HG03025 (cell line): ENCODE measurements around the gene POC1A.

ENCODE experiments used
- ATAC-seq: cut with Tn5 transposase; IDR thresholded peaks from one replicate; pipeline ENCODE4 v1.9.1; 2021; ENCODE audit warnings: mild to moderate bottlenecking, moderate library complexity; ENCODE audit not compliant: unreplicated experiment, low FRiP score

The POC1A gene

DNA sequence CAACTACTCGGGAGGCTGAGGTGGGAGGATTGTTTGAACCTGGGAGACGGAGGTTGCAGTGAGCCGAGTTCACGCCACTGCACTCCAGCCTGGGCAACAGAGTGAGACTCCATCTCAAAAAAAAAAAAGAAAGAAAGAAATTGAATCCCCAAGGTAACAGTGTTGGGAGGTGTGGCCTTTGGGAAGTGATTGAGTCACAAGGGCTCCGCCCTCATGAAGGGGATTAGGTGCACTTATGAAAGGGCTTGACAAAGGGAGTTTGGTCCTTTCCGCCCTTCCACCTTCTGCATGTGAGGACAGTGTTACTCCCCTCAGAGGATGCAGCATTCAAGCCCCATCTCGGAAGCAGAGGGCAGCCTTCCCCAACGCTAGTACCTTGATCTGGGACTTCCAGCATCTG, 21.3 kb downstream of the POC1A start:
- no peak for ATAC-seq

DNA sequence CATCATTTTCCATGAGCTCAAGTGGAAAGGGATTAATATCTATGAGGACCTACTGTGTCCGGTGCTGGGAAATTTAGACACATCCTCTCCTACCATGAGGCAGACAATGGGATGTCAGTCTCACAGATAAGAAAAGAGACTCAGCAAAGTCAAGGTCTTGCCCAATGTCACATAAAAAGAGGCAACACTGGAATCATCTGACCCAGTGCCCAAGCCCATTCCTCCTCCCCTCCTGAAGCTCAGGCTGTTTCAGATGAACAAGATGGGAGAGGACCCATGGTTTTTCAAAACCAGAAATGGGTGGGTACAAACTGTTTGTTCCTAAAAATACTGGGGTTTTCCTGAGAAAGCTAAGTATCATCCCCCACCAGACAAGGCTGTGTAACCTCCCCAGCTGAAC, 22.2 kb downstream of the POC1A start:
- ATAC-seq, result no peak

GRCh38 chr3:52130966-52131622, 23.1 kb downstream of the POC1A start:
- ATAC-seq, result no peak

GRCh38 chr3:52128118-52128683, 26.0 kb downstream of the POC1A start:
- ATAC-seq, result no peak

- ATAC-seq, result no peak
Observed at GRCh38 chr3:52126500-52126899, 27.7 kb downstream of the POC1A start.

DNA sequence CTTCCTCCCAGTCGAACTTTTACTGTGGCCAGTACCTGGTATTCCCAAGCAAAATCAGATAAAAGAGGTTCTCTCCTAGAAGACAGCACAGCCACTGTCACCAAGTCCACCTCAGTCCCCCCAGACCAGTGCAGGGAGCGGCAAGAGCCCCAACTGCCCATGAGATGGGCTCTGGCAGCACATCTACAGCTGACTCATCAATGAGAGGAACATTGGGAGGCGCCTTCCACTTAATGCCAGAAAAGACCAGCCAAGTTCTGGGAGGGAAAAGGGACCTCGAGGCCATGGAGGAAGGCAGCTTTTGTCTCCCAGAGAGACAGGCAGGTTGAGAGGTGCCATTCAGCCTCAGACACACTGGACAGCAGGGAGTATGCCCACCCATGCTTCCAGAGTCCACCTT, 28.2 kb downstream of the POC1A start:
- no peak for ATAC-seq

- no peak for ATAC-seq
Observed at GRCh38 chr3:52124766-52125165, 29.5 kb downstream of the POC1A start.

- no peak for ATAC-seq
Observed at GRCh38 chr3:52124126-52124525, 30.1 kb downstream of the POC1A start.

- no peak for ATAC-seq
Observed at GRCh38 chr3:52123106-52123725, 31.0 kb downstream of the POC1A start.

- ATAC-seq, result no peak
Observed at GRCh38 chr3:52122491-52122890, 31.7 kb downstream of the POC1A start.

DNA sequence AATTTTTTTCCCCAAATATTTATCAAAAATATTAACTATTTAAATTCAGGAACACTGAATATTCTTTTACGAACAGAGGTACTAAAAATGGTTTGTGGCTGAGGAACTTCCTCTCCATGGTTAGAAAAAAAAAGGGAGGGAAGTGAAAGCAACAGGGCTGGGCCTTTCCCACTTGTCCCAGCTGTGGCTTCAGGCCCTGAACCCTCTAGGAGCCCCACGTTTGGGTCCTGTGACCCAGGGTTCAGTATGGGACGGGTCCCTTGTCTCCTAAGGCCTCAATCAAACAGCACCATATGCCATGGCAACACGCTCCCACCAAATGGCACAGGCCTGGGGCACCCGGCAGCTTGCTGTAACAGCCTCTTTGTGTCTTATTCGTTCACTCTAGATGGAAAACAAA, 32.4 kb downstream of the POC1A start:
- ATAC-seq, result no peak

- no peak for ATAC-seq
Observed at GRCh38 chr3:52121464-52121805, 32.8 kb downstream of the POC1A start.

- no peak for ATAC-seq
Observed at GRCh38 chr3:52120556-52121463, 33.4 kb downstream of the POC1A start.

DNA sequence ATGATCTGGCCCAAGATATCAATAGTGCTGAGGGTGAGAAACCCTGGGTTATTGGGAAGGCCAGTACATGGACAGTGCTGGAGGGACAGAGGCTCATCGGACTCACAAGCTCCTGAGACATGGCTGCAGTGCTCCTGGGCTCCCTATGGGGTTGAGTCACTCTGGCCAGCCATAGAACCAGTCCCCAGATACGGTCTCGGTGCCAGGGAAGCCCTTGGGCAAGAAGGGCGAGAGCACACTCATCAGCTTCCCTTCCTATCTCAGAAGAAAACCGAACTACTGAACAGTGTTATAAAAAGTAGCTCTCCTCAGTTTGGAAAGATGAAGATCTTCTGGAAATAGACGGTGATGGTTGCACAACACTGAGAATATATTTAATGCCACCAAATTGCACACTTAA, 34.4 kb downstream of the POC1A start:
- no peak for ATAC-seq

GRCh38 chr3:52119099-52119498, 35.1 kb downstream of the POC1A start:
- no peak for ATAC-seq

- ATAC-seq, result no peak
Observed at GRCh38 chr3:52118156-52118875, 35.9 kb downstream of the POC1A start.

- no peak for ATAC-seq
Observed at GRCh38 chr3:52117537-52117936, 36.7 kb downstream of the POC1A start.

DNA sequence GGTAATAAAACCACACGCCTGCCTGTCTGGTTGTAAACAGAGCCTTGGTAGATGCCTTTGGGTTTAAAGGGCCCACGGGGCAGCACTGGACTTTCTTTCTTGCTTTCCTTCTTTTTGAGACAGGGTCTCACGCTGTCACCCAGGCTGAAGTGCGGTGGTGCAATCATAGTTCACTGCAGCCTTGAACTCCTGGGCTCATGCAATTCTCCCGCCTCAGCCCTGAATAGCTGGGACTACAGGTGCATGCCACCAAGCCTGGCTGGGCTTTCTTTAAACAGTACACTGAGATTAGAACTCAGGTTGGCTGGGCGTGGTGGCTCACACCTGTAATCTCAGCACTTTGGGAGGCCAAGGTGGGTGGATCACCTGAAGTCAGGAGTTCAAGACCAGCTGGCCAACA, 42.2 kb downstream of the POC1A start:
- no peak for ATAC-seq

GRCh38 chr3:52110502-52110901, 43.7 kb downstream of the POC1A start:
- no peak for ATAC-seq

DNA sequence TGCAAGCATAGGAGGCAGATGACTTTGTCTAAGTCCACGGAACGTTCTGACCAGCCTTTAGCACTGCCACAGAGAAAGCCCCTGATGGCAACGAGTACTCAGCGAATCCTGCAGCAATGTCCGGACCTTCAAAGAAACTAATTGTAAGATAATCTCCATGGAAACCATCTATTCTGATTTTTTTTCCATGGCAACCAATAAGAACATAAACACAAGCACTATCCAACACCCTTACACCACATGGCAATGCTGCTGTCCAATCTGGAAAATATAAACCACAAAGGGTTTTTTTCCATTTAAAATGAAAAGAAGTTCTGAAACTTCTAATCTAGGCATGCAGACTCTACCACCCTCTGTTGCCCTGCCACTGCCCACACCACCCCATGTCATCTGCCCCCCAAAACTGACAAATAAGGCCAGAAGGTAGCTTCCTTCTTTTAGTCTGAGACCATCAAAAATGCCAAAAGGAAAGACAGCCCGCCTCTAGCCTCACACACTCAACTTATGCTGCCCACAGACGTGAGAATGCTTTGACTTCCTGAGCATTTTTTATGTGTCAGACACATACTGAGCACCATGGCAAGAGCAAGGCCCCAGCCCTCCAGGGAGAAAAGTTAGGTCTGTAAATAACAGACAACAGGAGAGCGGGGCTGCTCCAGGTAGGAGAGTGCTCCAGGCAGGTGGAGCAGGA, 44.5 kb downstream of the POC1A start:
- no peak for ATAC-seq
